CD4-positive, CD25-positive, alpha-beta regulatory T cell (primary cell): ENCODE results near the gene SLK. TPM values are rescaled to one million over a fixed set of nuclear protein-coding genes. Genes with fewer than 3 reads are reported as not detected.

ENCODE experiments used
- ATAC-seq, 2 donors: fragments of 150-1000 bp; cut with Tn5 transposase; one replicate each; pipeline ENCODE4 v1.10.0; 2021; ENCODE audit warnings: low read depth in 2 of 2, moderate number of reproducible peaks in 2 of 2, moderate library complexity in 1 of 2
- DNase-seq, 3 donors: peaks; one replicate each; pipeline versions ENCODE4 v3.0.0 to v3.0.0-alpha.2; 2012 to 2022; ENCODE audit warnings: mixed read lengths in 1 of 3
- H3K27ac ChIP-seq: one replicate; pipeline ENCODE4 v1.7.0; 2013; ENCODE audit warnings: mild to moderate bottlenecking, low read length; ENCODE audit not compliant: insufficient read depth, poor library complexity, severe bottlenecking
- H3K27me3 ChIP-seq: one replicate; pipeline ENCODE4 v1.7.0; 2013; ENCODE audit warnings: low read length; ENCODE audit not compliant: control insufficient read depth, insufficient read depth
- H3K36me3 ChIP-seq: one replicate; pipeline ENCODE4 v1.7.0; 2013; ENCODE audit warnings: mild to moderate bottlenecking, low read length, moderate library complexity; ENCODE audit not compliant: control insufficient read depth, insufficient read depth
- H3K4me1 ChIP-seq: 2 replicates; pipeline ENCODE4 v1.7.0; 2013; ENCODE audit warnings: mild to moderate bottlenecking, low read length; ENCODE audit not compliant: insufficient read depth, control insufficient read depth, poor library complexity, severe bottlenecking
- H3K4me3 ChIP-seq: one replicate; pipeline ENCODE4 v1.7.0; 2013; ENCODE audit warnings: low read depth, mild to moderate bottlenecking, low read length, moderate library complexity
- H3K9me3 ChIP-seq, 2 experiments: 1 replicate in 1 of 2; 2 replicates in 1 of 2; pipeline ENCODE4 v1.7.0; 2013; ENCODE audit warnings: low read length in 2 of 2, mild to moderate bottlenecking in 1 of 2, moderate library complexity in 1 of 2; ENCODE audit not compliant: control insufficient read depth in 2 of 2
- H3K27ac Mint-ChIP-seq, 3 donors: one replicate each; pipeline ENCODE4 v1.8.0; 2020 to 2022; ENCODE audit warnings: mild to moderate bottlenecking in 3 of 3, mixed read lengths in 3 of 3, moderate library complexity in 2 of 3
- H3K27me3 Mint-ChIP-seq: one replicate; pipeline ENCODE4 v1.8.0; 2022; ENCODE audit warnings: mild to moderate bottlenecking, mixed read lengths
- H3K36me3 Mint-ChIP-seq: one replicate; pipeline ENCODE4 v1.8.0; 2020; ENCODE audit warnings: mixed read lengths
- H3K4me1 Mint-ChIP-seq, 4 donors: one replicate each; pipeline ENCODE4 v1.8.0; 2020 to 2022; ENCODE audit warnings: mixed read lengths in 4 of 4, mild to moderate bottlenecking in 1 of 4
- H3K4me3 Mint-ChIP-seq, 4 donors: one replicate each; pipeline ENCODE4 v1.8.0; 2020 to 2022; ENCODE audit warnings: mild to moderate bottlenecking in 4 of 4, mixed read lengths in 4 of 4, moderate library complexity in 3 of 4
- H3K9me3 Mint-ChIP-seq, 7 donors: one replicate each; pipeline ENCODE4 v1.8.0; 2020 to 2022; ENCODE audit warnings: mixed read lengths in 7 of 7, mild to moderate bottlenecking in 3 of 7, moderate library complexity in 2 of 7
- polyA plus RNA-seq, 4 donors: library from polyadenylated mRNA; unstranded; fragments of 300-500 nt; fragmentation: Illumina TruSeq; gene quantifications; one replicate each; pipeline ENCODE4 v1.2.3, GENCODE V29; 2021
- total RNA-seq: library from RNA; stranded (reverse); gene quantifications from one replicate; pipeline ENCODE4 v1.2.3, GENCODE V29; 2022

SLK gene
- total and polyA plus RNA-seq, 5 donors from 2014 or later: 3.2 to 23.5 (median 3.4) TPM

- peak overlapping the region; percentile 89 to 96 (median 96) for H3K27ac Mint-ChIP-seq
- H3K4me3 Mint-ChIP-seq: peak overlapping the region; percentile 98 to 100 (median 98)
- peaks cover 32 to 59% (median 43%) of the 10 kb centered on the region in 4 donors for H3K4me1 Mint-ChIP-seq
Measured at GRCh38 chr10:103967448-103968071, 620 bp downstream of the SLK start.

GRCh38 chr10:103968441-103969391 is 1.8 kb downstream of the SLK start:
- Mint-ChIP-seq H3K4me1 (peaks cover 41 to 70% (median 53%) of the 10 kb centered on the region in 4 donors), H3K27ac (peak overlapping the region; percentile 89 to 98 (median 96)), H3K27me3 (no peaks in the 10 kb centered on the region), H3K36me3 (peaks cover 6% of the 10 kb centered on the region), H3K4me3 (peak overlapping the region; percentile 98 to 100 (median 98)), H3K9me3 (peaks cover 0 to 4% (median 0%) of the 10 kb centered on the region in 7 donors)
- H3K27me3 ChIP-seq: no peaks in the 10 kb centered on the region
- no peaks in the 10 kb centered on the region for H3K36me3 ChIP-seq
- peaks cover 44% of the 10 kb centered on the region for H3K4me1 ChIP-seq
- no peaks in the 10 kb centered on the region for H3K9me3 ChIP-seq
- ATAC-seq: no peak
- H3K27ac ChIP-seq: peak overlapping the region; percentile 51
- peak overlapping the region; percentile 99 for H3K4me3 ChIP-seq
- no peak for DNase-seq

More at GRCh38 chr10:103967448-103968071, 620 bp downstream of the SLK start:
- no peaks in the 10 kb centered on the region for H3K9me3 ChIP-seq
- ATAC-seq (peak; percentile 6 to 8), DNase-seq (peak in 2 of 3 donors; percentile 23 to 34)
- Mint-ChIP-seq H3K27me3 (no peaks in the 10 kb centered on the region), H3K36me3 (peaks cover 3% of the 10 kb centered on the region), H3K9me3 (peaks cover 0 to 4% (median 0%) of the 10 kb centered on the region in 7 donors)
- H3K4me1 ChIP-seq: peaks cover 44% of the 10 kb centered on the region
- peak overlapping the region; percentile 60 for H3K27ac ChIP-seq
- H3K36me3 ChIP-seq: no peaks in the 10 kb centered on the region
- peak overlapping the region; percentile 99 for H3K4me3 ChIP-seq
- H3K27me3 ChIP-seq: no peaks in the 10 kb centered on the region

GRCh38 chr10:103969436-103969835 is 2.5 kb downstream of the SLK start:
- peak overlapping the region in 2 of 3 donors; percentile 89 to 98 for H3K27ac Mint-ChIP-seq

GRCh38 chr10:103969857-103970627 is 3.1 kb downstream of the SLK start:
- Histone ChIP-seq H3K27ac (peak overlapping the region; percentile 26), H3K4me1 (peaks cover 44% of the 10 kb centered on the region), H3K36me3 (no peaks in the 10 kb centered on the region), H3K9me3 (no peaks in the 10 kb centered on the region), H3K27me3 (no peaks in the 10 kb centered on the region), H3K4me3 (peak overlapping the region; percentile 99)
- peaks cover 45 to 78% (median 60%) of the 10 kb centered on the region in 4 donors for H3K4me1 Mint-ChIP-seq
- DNase-seq (no peak), ATAC-seq (no peak)
- H3K27ac Mint-ChIP-seq: peak overlapping the region; percentile 48 to 89 (median 66)
- peaks cover 10% of the 10 kb centered on the region for H3K36me3 Mint-ChIP-seq
- H3K4me3 Mint-ChIP-seq: peak overlapping the region; percentile 98 to 100 (median 98)
- peaks cover 0 to 4% (median 0%) of the 10 kb centered on the region in 7 donors for H3K9me3 Mint-ChIP-seq
- no peaks in the 10 kb centered on the region for H3K27me3 Mint-ChIP-seq

More at GRCh38 chr10:103969436-103969835, 2.5 kb downstream of the SLK start:
- H3K36me3 Mint-ChIP-seq: peaks cover 10% of the 10 kb centered on the region
- Histone ChIP-seq H3K27me3 (no peaks in the 10 kb centered on the region), H3K36me3 (no peaks in the 10 kb centered on the region), H3K4me1 (peaks cover 44% of the 10 kb centered on the region), H3K4me3 (peak overlapping the region; percentile 99), H3K9me3 (no peaks in the 10 kb centered on the region), H3K27ac (peak overlapping the region; percentile 33)
- DNase-seq: no peak
- peaks cover 43 to 75% (median 57%) of the 10 kb centered on the region in 4 donors for H3K4me1 Mint-ChIP-seq
- ATAC-seq: no peak
- no peaks in the 10 kb centered on the region for H3K27me3 Mint-ChIP-seq
- H3K9me3 Mint-ChIP-seq: peaks cover 0 to 4% (median 0%) of the 10 kb centered on the region in 7 donors
- H3K4me3 Mint-ChIP-seq: peak overlapping the region; percentile 98 to 100 (median 98)

GRCh38 chr10:103975169-103975568 is 8.2 kb downstream of the SLK start:
- Mint-ChIP-seq H3K4me3 (peak overlapping the region in 3 of 4 donors; percentile 7 to 38 (median 8)), H3K9me3 (peaks cover 0 to 3% (median 0%) of the 10 kb centered on the region in 7 donors), H3K27ac (peak overlapping the region in 1 of 3 donors; percentile 90), H3K36me3 (peaks cover 7% of the 10 kb centered on the region), H3K27me3 (no peaks in the 10 kb centered on the region), H3K4me1 (peaks cover 33 to 65% (median 53%) of the 10 kb centered on the region in 4 donors)
- Histone ChIP-seq H3K36me3 (peaks cover 3% of the 10 kb centered on the region), H3K4me1 (peaks cover 14% of the 10 kb centered on the region), H3K27me3 (no peaks in the 10 kb centered on the region), H3K4me3 (no peak overlapping the region), H3K9me3 (no peaks in the 10 kb centered on the region), H3K27ac (no peak overlapping the region)
- no peak for ATAC-seq
- no peak for DNase-seq

GRCh38 chr10:103977204-103977603 is 10.3 kb downstream of the SLK start:
- Histone ChIP-seq H3K4me1 (peaks cover 2% of the 10 kb centered on the region), H3K36me3 (peaks cover 3% of the 10 kb centered on the region), H3K9me3 (no peaks in the 10 kb centered on the region), H3K27ac (no peak overlapping the region), H3K4me3 (no peak overlapping the region), H3K27me3 (no peaks in the 10 kb centered on the region)
- DNase-seq (no peak), ATAC-seq (no peak)
- no peak overlapping the region for H3K4me3 Mint-ChIP-seq
- peak overlapping the region in 1 of 3 donors; percentile 5 for H3K27ac Mint-ChIP-seq
- H3K27me3 Mint-ChIP-seq: no peaks in the 10 kb centered on the region
- H3K9me3 Mint-ChIP-seq: peaks cover 0 to 5% (median 0%) of the 10 kb centered on the region in 7 donors
- H3K36me3 Mint-ChIP-seq: peaks cover 7% of the 10 kb centered on the region
- H3K4me1 Mint-ChIP-seq: peaks cover 39 to 67% (median 54%) of the 10 kb centered on the region in 4 donors

GRCh38 chr10:103979530-103979929 is 12.6 kb downstream of the SLK start:
- no peak for ATAC-seq
- peaks cover 0 to 5% (median 0%) of the 10 kb centered on the region in 7 donors for H3K9me3 Mint-ChIP-seq
- H3K36me3 Mint-ChIP-seq: no peaks in the 10 kb centered on the region
- no peaks in the 10 kb centered on the region for H3K27me3 Mint-ChIP-seq
- H3K4me1 Mint-ChIP-seq: peaks cover 47 to 72% (median 60%) of the 10 kb centered on the region in 4 donors
- H3K4me1 ChIP-seq: peaks cover 19% of the 10 kb centered on the region
- no peak overlapping the region for H3K27ac ChIP-seq
- DNase-seq: no peak
- no peaks in the 10 kb centered on the region for H3K9me3 ChIP-seq
- H3K4me3 ChIP-seq: no peak overlapping the region
- no peaks in the 10 kb centered on the region for H3K27me3 ChIP-seq
- peaks cover 3% of the 10 kb centered on the region for H3K36me3 ChIP-seq
- no peak overlapping the region for H3K27ac Mint-ChIP-seq
- no peak overlapping the region for H3K4me3 Mint-ChIP-seq
